Progenitor cell of endocrine pancreas (in vitro differentiated cells): ENCODE results near the gene PSAT1. TPM values are rescaled to one million over a fixed set of nuclear protein-coding genes. Genes with fewer than 3 reads are reported as not detected.
A peak's percentile ranks its signal among the peaks of the same experiment; 100 is the strongest.

ENCODE experiments used
- DNase-seq: peaks from one replicate; pipeline ENCODE4 v3.0.0; 2021; ENCODE audit warnings: low spot score; ENCODE audit not compliant: unreplicated experiment
- H3K27ac Mint-ChIP-seq: 2 replicates; pipeline ENCODE4 v1.8.0; 2021; ENCODE audit warnings: mild to moderate bottlenecking, moderate library complexity, mixed read lengths
- H3K27me3 Mint-ChIP-seq: 2 replicates; pipeline ENCODE4 v1.8.0; 2021; ENCODE audit warnings: mixed read lengths
- H3K36me3 Mint-ChIP-seq: 2 replicates; pipeline ENCODE4 v1.8.0; 2022; ENCODE audit warnings: mixed read lengths; ENCODE audit not compliant: insufficient read depth
- H3K4me1 Mint-ChIP-seq: 2 replicates; pipeline ENCODE4 v1.8.0; 2021; ENCODE audit warnings: low read depth, mixed read lengths
- H3K4me3 Mint-ChIP-seq: 2 replicates; pipeline ENCODE4 v1.8.0; 2021; ENCODE audit warnings: low read depth, mild to moderate bottlenecking, moderate library complexity, mixed read lengths
- H3K9me3 Mint-ChIP-seq: 2 replicates; pipeline ENCODE4 v1.8.0; 2021; ENCODE audit warnings: low read depth, mixed read lengths
- CTCF ChIP-seq: fragments of 200-600 bp; sonication (generic); IDR thresholded peaks from one replicate; pipeline ENCODE4 v1.5.0; 2021; ENCODE audit warnings: antibody characterized with exemption, mild to moderate bottlenecking; ENCODE audit not compliant: unreplicated experiment
- total RNA-seq: library from RNA; stranded (reverse); gene quantifications from 2 replicates; pipeline ENCODE4 v1.2.1, GENCODE V29; 2021

Gene PSAT1
- total RNA-seq, 1 donor from 2014 or later, result 67.4 TPM

DNA sequence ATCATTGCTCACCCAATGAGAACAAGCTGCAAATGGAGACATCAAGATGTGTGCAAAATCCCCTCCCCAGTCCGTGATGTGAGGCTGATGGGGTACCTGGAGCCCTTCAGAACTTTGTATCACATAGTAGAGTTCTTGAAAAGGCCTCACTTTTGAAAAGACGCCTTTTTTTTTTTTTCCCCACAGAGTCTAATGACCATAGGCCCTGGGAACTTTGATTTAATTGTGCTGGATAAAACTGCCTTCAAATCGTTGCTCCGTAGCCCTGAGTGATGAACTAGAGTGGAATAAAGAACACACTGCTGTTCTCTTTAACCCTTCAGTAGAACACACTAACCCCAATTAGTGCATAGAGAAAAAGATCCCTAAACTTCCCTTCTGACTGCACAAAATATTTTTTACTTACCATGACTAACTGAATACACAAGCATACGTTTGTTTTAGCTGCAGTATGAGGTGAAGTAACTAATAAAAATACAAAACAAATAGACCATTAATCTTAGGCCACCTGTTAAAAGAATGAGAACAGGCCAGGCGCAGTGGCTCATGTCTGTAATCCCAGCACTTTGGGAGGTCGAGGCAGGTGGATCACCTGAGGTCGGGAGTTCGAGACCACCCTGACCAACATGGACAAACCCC, 15.1 kb downstream of the PSAT1 start:
- no peaks in the 10 kb centered on the region for H3K9me3 Mint-ChIP-seq
- H3K4me1 Mint-ChIP-seq, result peaks cover 2% of the 10 kb centered on the region
- DNase-seq, result no peak
- no peak for TF ChIP-seq CTCF
- peaks cover 38% of the 10 kb centered on the region for H3K36me3 Mint-ChIP-seq
- no peaks in the 10 kb centered on the region for H3K27me3 Mint-ChIP-seq
- H3K4me3 Mint-ChIP-seq, result no peak overlapping the region
- no peak overlapping the region for H3K27ac Mint-ChIP-seq

DNA sequence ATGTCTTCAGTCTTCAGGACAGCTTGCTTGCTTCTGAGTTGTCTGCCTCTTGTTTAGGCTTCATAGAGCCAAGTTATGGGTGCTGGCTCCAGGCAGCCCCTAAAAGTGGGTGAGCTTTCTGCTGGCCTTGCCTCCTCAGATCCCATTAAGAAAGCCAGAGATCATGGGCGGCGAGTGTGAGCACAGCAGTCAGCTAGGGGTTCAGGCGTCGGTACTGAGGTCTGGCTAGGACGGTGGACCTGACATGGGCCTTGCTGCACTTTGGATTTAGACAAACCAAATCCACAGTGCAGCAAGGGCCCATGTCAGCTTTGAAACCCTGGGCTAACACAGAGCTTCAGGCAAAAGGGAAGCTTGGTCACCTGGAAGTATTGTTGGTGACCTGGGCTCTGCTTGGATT, 17.6 kb downstream of the PSAT1 start:
- Mint-ChIP-seq H3K27me3 (no peaks in the 10 kb centered on the region), H3K4me1 (peaks cover 2% of the 10 kb centered on the region), H3K36me3 (peaks cover 48% of the 10 kb centered on the region), H3K9me3 (no peaks in the 10 kb centered on the region), H3K4me3 (no peak overlapping the region), H3K27ac (no peak overlapping the region)
- DNase-seq, result no peak
- no peak for TF ChIP-seq CTCF

- no peak for DNase-seq
- no peaks in the 10 kb centered on the region for H3K9me3 Mint-ChIP-seq
- H3K4me1 Mint-ChIP-seq, result peaks cover 2% of the 10 kb centered on the region
- no peak overlapping the region for H3K27ac Mint-ChIP-seq
- H3K36me3 Mint-ChIP-seq, result peaks cover 50% of the 10 kb centered on the region
- H3K4me3 Mint-ChIP-seq, result no peak overlapping the region
- no peak for TF ChIP-seq CTCF
- no peaks in the 10 kb centered on the region for H3K27me3 Mint-ChIP-seq
Measured at GRCh38 chr9:78314953-78315870, 18.3 kb downstream of the PSAT1 start.

DNA sequence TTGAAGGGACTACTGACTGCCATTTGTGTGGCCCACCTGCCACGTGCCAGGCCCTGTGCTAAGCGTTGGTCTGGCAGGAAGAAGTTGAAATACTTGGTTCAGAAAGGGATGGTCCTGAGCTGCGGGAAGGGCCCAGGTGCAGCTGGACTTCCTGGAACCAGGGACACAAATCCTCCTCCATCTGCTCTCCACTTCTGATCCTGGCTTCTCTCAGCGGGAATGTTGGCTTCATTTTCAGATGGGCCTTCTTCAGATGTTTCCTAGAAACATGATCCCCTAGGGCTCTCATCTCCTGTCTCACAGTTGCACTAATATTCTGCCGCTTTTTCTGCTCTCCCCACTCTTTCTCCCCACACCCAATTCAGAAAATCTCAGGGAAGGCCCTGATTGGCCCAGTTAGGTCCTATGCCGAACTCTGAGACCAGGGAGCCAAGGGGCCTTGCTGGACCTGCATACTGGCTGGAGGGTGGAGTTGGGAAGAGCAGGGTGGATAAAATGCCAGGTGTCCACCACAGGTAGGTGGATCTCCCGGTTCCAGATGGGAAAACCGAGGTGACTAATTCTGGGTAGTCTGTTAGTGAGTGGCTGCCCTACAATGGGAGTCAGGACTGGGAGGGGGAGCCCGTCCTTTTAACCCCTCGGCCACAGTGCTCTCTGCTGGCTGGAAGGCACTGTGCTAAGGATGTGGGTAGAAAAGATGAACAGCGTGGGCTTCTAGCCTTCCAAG, 19.4 kb downstream of the PSAT1 start:
- no peak overlapping the region for H3K4me3 Mint-ChIP-seq
- H3K4me1 Mint-ChIP-seq, result peaks cover 2% of the 10 kb centered on the region
- H3K27ac Mint-ChIP-seq, result peak overlapping the region; percentile 12
- H3K36me3 Mint-ChIP-seq, result peaks cover 48% of the 10 kb centered on the region
- DNase-seq, result no peak
- no peaks in the 10 kb centered on the region for H3K27me3 Mint-ChIP-seq
- TF ChIP-seq CTCF, result no peak
- H3K9me3 Mint-ChIP-seq, result no peaks in the 10 kb centered on the region
